NCI-H187 treated with DMSO at 0.1 percent for 48 hours (cell line): ENCODE measurements around the gene RAPGEF6.
"Not testable (repeated sequence)": the region's sequence is repeated elsewhere in the genome, so short reads cannot be mapped to it uniquely, and the experiment has no call there.

Source experiments
- DNase-seq: peaks from one replicate; lab custom pipeline; 2025; lab: John Stamatoyannopoulos, UW

Gene RAPGEF6

GRCh38 chr5:131644370-131644769, 9.3 kb upstream of the RAPGEF6 start:
- no peak for DNase-seq

GRCh38 chr5:131641494-131641893, 6.5 kb upstream of the RAPGEF6 start:
- no peak for DNase-seq

- no peak for DNase-seq
Measured at GRCh38 chr5:131640043-131640856, 5.2 kb upstream of the RAPGEF6 start.

- DNase-seq: no peak
Measured at GRCh38 chr5:131639148-131639547, 4.1 kb upstream of the RAPGEF6 start.

GRCh38 chr5:131637694-131638093, 2.7 kb upstream of the RAPGEF6 start:
- no peak for DNase-seq

GRCh38 chr5:131635684-131636572, 899 bp upstream of the RAPGEF6 start:
- DNase-seq: no peak

- DNase-seq: no peak
Measured at GRCh38 chr5:131634666-131634995, 398 bp downstream of the RAPGEF6 start.

GRCh38 chr5:131634238-131634637, 791 bp downstream of the RAPGEF6 start:
- no peak for DNase-seq

- no peak for DNase-seq
Measured at GRCh38 chr5:131633830-131634229, 1.2 kb downstream of the RAPGEF6 start.

- no peak for DNase-seq
Measured at GRCh38 chr5:131630963-131631350, 4.1 kb downstream of the RAPGEF6 start.

- no peak for DNase-seq
Measured at GRCh38 chr5:131630208-131630962, 4.6 kb downstream of the RAPGEF6 start.

- no peak for DNase-seq
Measured at GRCh38 chr5:131628990-131629389, 6.0 kb downstream of the RAPGEF6 start.

GRCh38 chr5:131627207-131627865, 7.7 kb downstream of the RAPGEF6 start:
- no peak for DNase-seq

GRCh38 chr5:131622633-131623032, 12.4 kb downstream of the RAPGEF6 start:
- DNase-seq: no peak

GRCh38 chr5:131621164-131621563, 13.9 kb downstream of the RAPGEF6 start:
- not testable (repeated sequence) for DNase-seq

- DNase-seq: no peak
Measured at GRCh38 chr5:131619102-131619501, 15.9 kb downstream of the RAPGEF6 start.

- no peak for DNase-seq
Measured at GRCh38 chr5:131617140-131617822, 17.7 kb downstream of the RAPGEF6 start.

- DNase-seq: no peak
Measured at GRCh38 chr5:131615957-131616356, 19.1 kb downstream of the RAPGEF6 start.

- DNase-seq: no peak
Measured at GRCh38 chr5:131613423-131613822, 21.6 kb downstream of the RAPGEF6 start.

- DNase-seq: no peak
Measured at GRCh38 chr5:131611064-131611381, 24.0 kb downstream of the RAPGEF6 start.
